ENCODE measurements around the gene GALNS.
"Not testable (repeated sequence)": the region's sequence is repeated elsewhere in the genome, so short reads cannot be mapped to it uniquely, and the experiment has no call there.

The GALNS gene

DNA sequence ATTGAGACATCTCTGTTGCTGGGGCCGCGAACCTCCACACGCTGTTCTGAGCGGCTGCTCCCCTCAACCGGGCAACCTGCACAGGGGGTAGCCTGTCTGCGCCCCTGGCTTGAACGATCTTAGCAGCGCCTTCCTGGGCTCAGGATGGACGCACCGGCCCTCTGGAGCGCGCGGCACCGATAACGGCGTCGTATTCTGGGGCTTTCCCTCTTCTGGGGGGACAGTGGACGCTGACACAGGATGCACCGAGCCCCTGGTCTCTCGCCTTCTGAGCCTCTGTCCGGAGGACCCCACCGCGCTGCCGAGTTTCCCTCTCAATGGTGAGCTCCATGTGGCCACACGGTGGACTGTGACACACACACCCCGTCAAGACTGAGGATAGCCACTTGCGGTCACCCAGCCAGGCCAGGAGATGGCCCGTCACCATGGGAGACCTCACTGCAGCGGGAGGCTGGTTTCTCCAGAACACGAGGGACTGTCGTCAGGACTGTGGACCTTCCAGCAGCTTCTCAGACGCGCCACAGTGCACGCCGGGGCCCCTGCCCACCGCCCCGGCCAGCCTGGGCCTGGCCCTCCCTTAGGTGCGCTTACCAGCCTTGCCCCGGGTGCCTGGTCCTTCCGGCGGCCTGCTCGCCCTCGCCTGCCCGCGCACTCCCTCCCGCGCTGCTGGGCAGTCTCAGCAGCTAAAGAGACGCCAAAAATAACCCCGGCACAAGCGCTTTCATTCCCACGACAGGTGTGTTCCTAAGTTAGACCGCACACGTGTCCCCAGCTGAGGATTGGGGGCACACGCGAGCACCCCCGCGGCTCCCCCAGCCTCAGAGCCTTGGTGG, 39.7 kb upstream of the GALNS start:
- Histone ChIP-seq H3K27me3 (ENCODE audit: insufficient read depth, low read length, poor library complexity, severe bottlenecking) (no peaks in the 10 kb centered on the region), H3K4me2 (ENCODE audit: low read depth, low read length, poor library complexity, severe bottlenecking) (no peak overlapping the region), H3K4me3 (ENCODE audit: low read length, poor library complexity, severe bottlenecking) (no peak overlapping the region), H3K9me2 (replicated peaks; ENCODE audit: low read depth, low read length) (no peaks in the 10 kb centered on the region), H3K79me2 (ENCODE audit: insufficient read depth, low read length) (no peaks in the 10 kb centered on the region), H2AFZ (ENCODE audit: low read length) (no peak overlapping the region), H3K36me3 (ENCODE audit: insufficient read depth, low read length) (peaks cover 50% of the 10 kb centered on the region; the same call in 1 of the 2 replicates), H4K20me1 (ENCODE audit: insufficient read depth, low read length, poor library complexity, severe bottlenecking) (peaks cover 6% of the 10 kb centered on the region), H3F3A (ENCODE audit: low read depth) (no peaks in the 10 kb centered on the region), H3K9ac (ENCODE audit: low read depth, low read length, poor library complexity, severe bottlenecking) (no peak overlapping the region), H3K9me3 (ENCODE audit: insufficient read depth, low read depth, low read length) (no peaks in the 10 kb centered on the region), H3K4me1 (ENCODE audit: insufficient read depth, low read length, poor library complexity, severe bottlenecking) (no peaks in the 10 kb centered on the region)
- TF ChIP-seq, protein P1, sequence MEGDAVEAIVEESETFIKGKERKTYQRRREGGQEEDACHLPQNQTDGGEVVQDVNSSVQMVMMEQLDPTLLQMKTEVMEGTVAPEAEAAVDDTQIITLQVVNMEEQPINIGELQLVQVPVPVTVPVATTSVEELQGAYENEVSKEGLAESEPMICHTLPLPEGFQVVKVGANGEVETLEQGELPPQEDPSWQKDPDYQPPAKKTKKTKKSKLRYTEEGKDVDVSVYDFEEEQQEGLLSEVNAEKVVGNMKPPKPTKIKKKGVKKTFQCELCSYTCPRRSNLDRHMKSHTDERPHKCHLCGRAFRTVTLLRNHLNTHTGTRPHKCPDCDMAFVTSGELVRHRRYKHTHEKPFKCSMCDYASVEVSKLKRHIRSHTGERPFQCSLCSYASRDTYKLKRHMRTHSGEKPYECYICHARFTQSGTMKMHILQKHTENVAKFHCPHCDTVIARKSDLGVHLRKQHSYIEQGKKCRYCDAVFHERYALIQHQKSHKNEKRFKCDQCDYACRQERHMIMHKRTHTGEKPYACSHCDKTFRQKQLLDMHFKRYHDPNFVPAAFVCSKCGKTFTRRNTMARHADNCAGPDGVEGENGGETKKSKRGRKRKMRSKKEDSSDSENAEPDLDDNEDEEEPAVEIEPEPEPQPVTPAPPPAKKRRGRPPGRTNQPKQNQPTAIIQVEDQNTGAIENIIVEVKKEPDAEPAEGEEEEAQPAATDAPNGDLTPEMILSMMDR (conservative IDR thresholded peaks at IDR 0.05; ENCODE audit: low read length) = no peak
- TF ChIP-seq EZH2phosphoT487 (IDR thresholded peaks at IDR 0.05; ENCODE audit: borderline replicate concordance) = no peak

DNA sequence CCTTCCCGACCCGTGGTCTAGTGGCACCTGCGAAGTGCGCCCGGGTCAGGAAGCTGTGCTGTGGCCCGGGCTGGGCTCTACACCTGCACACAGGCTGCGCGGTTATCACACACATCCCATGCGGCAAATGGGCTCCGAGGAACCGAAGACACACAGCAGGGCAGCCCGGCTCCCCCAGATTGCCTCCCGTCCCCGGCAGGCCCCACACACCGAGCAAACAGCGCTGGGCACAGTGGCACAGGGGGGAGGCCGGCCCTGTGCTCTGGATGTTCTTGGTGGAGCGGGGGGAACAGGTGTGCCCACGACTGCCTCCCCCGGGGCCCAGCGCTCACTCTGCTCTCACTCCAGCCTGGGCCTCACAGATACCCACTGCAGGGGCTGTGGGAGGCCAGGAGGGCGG, 38.6 kb upstream of the GALNS start:
- no peak overlapping the region for H3K9ac ChIP-seq (ENCODE audit: low read depth, low read length, poor library complexity, severe bottlenecking)
- no peak overlapping the region for H3K4me3 ChIP-seq (ENCODE audit: low read length, poor library complexity, severe bottlenecking)
- TF ChIP-seq, protein P1 (conservative IDR thresholded peaks at IDR 0.05; ENCODE audit: low read length) = no peak
- TF ChIP-seq EZH2phosphoT487 (IDR thresholded peaks at IDR 0.05; ENCODE audit: borderline replicate concordance) = no peak
- peaks cover 52% of the 10 kb centered on the region; the same call in 1 of the 2 replicates for H3K36me3 ChIP-seq (ENCODE audit: insufficient read depth, low read length)
- H4K20me1 ChIP-seq (ENCODE audit: insufficient read depth, low read length, poor library complexity, severe bottlenecking) = peaks cover 6% of the 10 kb centered on the region
- H3K79me2 ChIP-seq (ENCODE audit: insufficient read depth, low read length) = no peaks in the 10 kb centered on the region
- H3K4me2 ChIP-seq (ENCODE audit: low read depth, low read length, poor library complexity, severe bottlenecking) = no peak overlapping the region
- H3K4me1 ChIP-seq (ENCODE audit: insufficient read depth, low read length, poor library complexity, severe bottlenecking) = no peaks in the 10 kb centered on the region
- no peaks in the 10 kb centered on the region for H3F3A ChIP-seq (ENCODE audit: low read depth)
- no peaks in the 10 kb centered on the region for H3K27me3 ChIP-seq (ENCODE audit: insufficient read depth, low read length, poor library complexity, severe bottlenecking)
- H3K9me2 ChIP-seq (replicated peaks; ENCODE audit: low read depth, low read length) = no peaks in the 10 kb centered on the region
- no peak overlapping the region for H2AFZ ChIP-seq (ENCODE audit: low read length)
- no peaks in the 10 kb centered on the region for H3K9me3 ChIP-seq (ENCODE audit: insufficient read depth, low read depth, low read length)

DNA sequence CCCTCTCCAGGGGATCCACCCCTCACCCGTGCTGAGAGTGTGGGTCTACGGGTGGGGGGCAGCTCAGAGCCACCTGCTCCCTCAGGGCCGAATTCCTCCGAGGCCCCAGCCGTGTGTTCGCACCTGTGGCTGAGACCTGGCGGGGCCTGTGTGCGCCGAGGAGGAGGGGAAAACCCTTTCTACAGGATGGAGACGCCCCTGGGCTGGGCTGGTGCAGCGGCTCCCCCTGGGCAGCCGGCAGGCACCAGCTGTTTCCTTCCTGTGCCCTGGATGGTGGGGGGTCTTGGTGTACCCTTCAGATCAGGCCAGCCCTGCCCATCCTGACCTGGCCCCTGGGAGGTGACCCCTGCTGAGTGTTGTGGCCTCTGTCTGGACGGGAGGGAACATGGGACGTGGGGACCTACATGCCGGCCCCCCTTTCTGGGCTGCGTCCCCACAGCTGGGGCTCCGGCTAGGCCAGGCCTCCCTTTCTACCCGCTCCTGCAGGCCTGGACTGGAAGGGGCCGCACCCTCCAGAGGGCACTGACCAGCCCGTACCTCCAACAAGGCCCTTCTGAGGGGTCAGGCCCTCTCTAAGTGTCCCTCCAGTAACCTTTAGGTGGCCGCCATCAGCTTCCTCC, 38.0 kb upstream of the GALNS start:
- no peaks in the 10 kb centered on the region for H3F3A ChIP-seq (ENCODE audit: low read depth)
- H3K79me2 ChIP-seq (ENCODE audit: insufficient read depth, low read length) = no peaks in the 10 kb centered on the region
- H3K9ac ChIP-seq (ENCODE audit: low read depth, low read length, poor library complexity, severe bottlenecking) = no peak overlapping the region
- no peak for TF ChIP-seq EZH2phosphoT487 (IDR thresholded peaks at IDR 0.05; ENCODE audit: borderline replicate concordance)
- TF ChIP-seq, protein P1 (conservative IDR thresholded peaks at IDR 0.05; ENCODE audit: low read length) = no peak
- H3K4me2 ChIP-seq (ENCODE audit: low read depth, low read length, poor library complexity, severe bottlenecking) = no peak overlapping the region
- H3K4me3 ChIP-seq (ENCODE audit: low read length, poor library complexity, severe bottlenecking) = no peak overlapping the region
- H3K9me2 ChIP-seq (replicated peaks; ENCODE audit: low read depth, low read length) = no peaks in the 10 kb centered on the region
- peaks cover 49% of the 10 kb centered on the region; the same call in 1 of the 2 replicates for H3K36me3 ChIP-seq (ENCODE audit: insufficient read depth, low read length)
- no peaks in the 10 kb centered on the region for H3K4me1 ChIP-seq (ENCODE audit: insufficient read depth, low read length, poor library complexity, severe bottlenecking)
- no peaks in the 10 kb centered on the region for H3K9me3 ChIP-seq (ENCODE audit: insufficient read depth, low read depth, low read length)
- peaks cover 6% of the 10 kb centered on the region for H4K20me1 ChIP-seq (ENCODE audit: insufficient read depth, low read length, poor library complexity, severe bottlenecking)
- H3K27me3 ChIP-seq (ENCODE audit: insufficient read depth, low read length, poor library complexity, severe bottlenecking) = no peaks in the 10 kb centered on the region
- no peak overlapping the region for H2AFZ ChIP-seq (ENCODE audit: low read length)

DNA sequence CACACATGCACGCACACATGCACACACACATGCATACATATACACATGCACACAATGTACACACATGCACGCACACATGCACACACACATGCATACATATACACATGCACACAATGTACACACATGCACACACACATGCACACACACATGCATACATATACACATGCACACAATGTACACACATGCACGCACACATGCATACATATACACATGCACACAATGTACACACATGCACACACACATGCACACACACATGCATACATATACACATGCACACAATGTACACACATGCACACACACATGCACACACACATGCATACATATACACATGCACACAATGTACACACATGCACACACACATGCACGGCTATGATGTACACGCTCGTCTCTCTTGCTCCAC, 37.5 kb upstream of the GALNS start:
- H3K4me1 ChIP-seq (ENCODE audit: insufficient read depth, low read length, poor library complexity, severe bottlenecking); H3K9me3 ChIP-seq (ENCODE audit: insufficient read depth, low read depth, low read length); H3K9me2 ChIP-seq (replicated peaks; ENCODE audit: low read depth, low read length); H3F3A ChIP-seq (ENCODE audit: low read depth); H3K4me2 ChIP-seq (ENCODE audit: low read depth, low read length, poor library complexity, severe bottlenecking); H3K79me2 ChIP-seq (ENCODE audit: insufficient read depth, low read length); H3K27me3 ChIP-seq (ENCODE audit: insufficient read depth, low read length, poor library complexity, severe bottlenecking); H3K4me3 ChIP-seq (ENCODE audit: low read length, poor library complexity, severe bottlenecking); H2AFZ ChIP-seq (ENCODE audit: low read length); H3K9ac ChIP-seq (ENCODE audit: low read depth, low read length, poor library complexity, severe bottlenecking); H4K20me1 ChIP-seq (ENCODE audit: insufficient read depth, low read length, poor library complexity, severe bottlenecking): not testable (repeated sequence)
- H3K36me3 ChIP-seq (ENCODE audit: insufficient read depth, low read length) = peaks cover 44% of the 10 kb centered on the region; the same call in 1 of the 2 replicates

Data from Loucy (cell line).